NCI-H446 (cell line): ENCODE data around the gene PKP3.
"Not testable (repeated sequence)": the region's sequence is repeated elsewhere in the genome, so short reads cannot be mapped to it uniquely, and the experiment has no call there.

Experiments
- DNase-seq, 2 experiments: peaks; one replicate each; lab custom pipeline; 2025; lab: John Stamatoyannopoulos, UW

The PKP3 gene

DNA sequence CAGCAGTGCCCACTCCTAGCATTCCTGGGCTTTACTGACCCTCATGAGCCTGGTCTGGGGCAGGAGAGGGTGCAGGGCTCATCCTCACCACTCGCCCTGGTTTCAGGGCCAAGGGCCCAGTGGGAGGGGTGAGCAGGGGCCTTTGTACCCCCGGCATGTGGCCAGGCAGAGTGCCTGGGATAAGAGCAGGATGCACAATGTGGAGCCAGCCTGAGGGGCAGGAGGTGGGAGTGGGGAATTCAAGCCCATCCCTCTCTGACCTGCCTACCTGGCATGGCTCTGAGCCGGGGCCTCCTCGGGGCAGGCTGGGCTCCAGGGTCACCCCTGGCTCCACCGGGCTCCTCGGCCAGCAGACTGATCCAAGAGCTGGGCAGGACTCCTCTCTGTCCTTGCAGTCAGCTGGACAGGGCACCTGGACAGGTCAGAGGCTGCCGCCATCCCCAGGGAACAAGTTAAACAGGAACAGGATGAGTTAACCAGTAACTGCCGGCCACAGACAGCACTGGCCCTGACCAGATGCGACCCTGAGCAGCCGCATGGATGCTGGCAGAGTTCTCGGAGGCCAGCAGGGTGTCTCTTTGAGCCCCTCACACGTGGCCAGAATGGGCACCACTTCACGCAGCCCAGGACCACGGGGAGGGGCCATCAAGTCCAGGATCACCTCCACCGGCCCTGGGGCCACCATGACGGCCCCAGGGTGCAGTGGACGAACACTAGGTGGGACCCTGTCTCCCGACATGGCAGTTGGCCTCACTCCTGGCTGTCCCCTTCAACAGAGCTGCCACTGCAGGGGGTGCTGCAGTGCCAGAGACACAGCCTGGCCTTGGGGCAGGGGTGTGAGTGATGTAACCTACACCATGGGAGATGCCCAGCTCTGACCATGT, 15.8 kb downstream of the PKP3 start:
- no peak for DNase-seq

- DNase-seq = not testable (repeated sequence)
These were observed 16.7 kb downstream of the PKP3 start for GRCh38 chr11:410711-411110.

DNA sequence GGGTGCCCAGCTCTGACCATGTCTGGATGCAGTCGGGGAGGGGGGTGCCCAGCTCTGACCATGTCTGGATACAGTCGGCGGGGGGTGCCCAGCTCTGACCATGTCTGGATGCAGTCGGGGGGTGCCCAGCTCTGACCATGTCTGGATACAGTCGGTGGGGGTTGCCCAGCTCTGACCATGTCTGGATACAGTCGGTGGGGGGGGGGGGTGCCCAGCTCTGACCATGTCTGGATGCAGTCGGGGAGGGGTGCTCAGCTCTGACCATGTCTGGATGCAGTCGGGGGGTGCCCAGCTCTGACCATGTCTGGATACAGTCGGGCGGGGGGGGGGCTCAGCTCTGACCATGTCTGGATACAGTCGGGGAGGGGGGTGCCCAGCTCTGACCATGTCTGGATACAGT, 17.5 kb downstream of the PKP3 start:
- not testable (repeated sequence) for DNase-seq

- DNase-seq = no peak
These were observed 18.7 kb downstream of the PKP3 start for GRCh38 chr11:412641-413119.

DNA sequence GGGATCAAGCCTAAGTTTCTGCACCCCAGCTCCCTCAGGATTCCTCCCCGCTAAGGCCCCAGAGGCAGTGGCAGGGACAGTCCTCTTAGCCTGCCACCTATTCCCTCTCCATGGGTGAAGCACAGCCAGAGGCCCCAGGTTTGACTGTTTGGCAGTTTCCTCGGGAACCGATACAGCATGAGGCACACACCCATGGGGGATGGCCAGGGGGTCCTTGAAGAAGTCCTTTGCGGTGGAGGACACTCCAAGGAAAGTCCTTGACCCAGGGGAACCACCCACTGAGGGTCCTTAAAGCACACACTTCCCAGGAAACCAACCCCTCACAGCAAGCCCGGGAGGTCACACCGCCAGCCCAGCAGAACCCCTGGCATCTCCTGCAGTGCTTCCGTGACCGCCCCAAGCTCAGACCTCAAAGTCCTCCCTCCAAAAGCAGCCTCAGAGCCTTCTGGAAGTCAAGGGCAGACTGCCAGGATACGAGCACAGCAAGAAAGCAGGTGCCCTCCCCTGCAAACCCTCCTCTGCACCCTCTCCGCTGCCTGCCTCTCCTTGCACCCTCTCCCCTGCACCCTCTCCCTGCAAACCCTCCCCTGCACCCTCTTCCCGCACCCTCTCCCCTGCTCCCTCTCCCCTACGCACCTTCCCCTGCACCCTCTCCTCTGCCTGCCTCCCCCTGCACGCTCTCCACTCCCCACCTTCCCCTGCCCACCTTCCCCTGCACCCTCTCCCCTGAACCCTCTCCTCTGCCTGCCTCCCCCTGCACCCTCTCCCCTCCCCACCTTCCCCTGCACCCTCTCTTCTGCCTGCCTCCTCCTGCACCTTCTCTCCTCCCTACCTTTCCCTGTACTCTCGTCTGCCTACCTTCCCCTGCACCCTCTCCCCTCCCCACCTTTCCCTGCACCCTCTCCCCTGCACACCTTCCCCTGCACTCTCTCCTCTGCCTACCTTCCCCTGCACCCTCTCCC, 19.4 kb downstream of the PKP3 start:
- no peak for DNase-seq

DNA sequence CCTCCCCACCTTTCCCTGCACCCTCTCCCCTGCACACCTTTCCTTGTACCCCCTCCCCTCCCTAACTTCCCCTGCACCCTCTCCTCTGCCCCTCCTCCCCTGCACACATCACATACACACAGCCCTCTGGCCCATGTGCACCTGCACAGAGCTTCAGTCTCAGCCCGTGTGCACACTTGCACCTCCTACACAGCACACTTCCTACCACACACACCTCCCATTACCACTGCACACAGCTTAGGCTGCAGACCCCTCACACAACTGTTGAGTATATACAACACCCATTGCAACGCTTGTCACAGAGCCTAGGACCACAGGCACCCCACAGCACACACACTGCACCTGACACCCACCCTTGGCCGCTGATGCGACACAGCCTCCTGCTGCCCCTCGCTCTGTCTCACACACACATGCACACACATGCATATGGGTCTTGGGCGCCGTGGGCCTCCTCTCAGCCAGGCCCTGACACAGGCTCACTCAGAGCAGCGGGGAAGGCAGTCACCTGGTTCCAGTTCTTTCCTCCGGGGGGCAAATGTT, 20.4 kb downstream of the PKP3 start:
- DNase-seq = no peak

- no peak for DNase-seq
These were observed 21.6 kb downstream of the PKP3 start for GRCh38 chr11:415640-416041.

DNA sequence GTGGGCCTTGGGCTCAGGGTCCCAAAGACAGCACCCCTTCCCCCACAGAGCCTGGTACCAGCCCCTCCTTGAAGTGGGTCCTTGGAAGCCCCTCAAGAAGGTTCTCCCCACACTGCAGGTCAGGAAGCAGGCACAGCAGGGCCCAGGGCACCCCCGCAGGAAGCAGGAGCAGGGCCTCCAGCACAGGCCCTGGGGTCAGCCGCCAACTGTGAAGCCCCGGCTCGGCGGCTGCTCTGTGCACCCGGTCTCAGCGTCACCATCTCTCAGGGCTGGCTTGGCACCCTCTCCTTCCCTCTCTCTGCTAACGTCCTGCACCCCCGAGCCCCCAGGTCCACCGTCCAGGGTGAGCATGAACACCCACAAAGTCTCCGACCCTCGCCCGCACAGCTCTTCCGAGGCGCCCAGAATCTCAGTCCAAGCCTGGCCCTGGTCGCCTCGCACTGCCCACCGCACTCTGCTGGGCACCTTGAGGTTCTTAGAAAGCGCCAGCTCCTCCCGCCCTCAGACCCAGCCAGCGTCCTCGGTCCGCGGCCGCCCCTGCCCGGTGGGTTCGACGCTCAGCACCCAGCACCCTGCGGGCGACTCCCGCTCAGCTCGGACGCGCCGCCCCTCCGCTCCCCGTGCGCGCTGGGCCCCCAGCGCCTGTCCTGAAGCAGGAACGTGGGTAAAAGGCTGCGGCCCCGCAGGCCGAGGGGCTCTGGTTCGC, 22.2 kb downstream of the PKP3 start:
- no peak for DNase-seq

GRCh38 chr11:416757-417621, 23.0 kb downstream of the PKP3 start:
- no peak for DNase-seq

- no peak for DNase-seq
These were observed 23.8 kb downstream of the PKP3 start for GRCh38 chr11:417652-418342.

GRCh38 chr11:418343-419247, 24.6 kb downstream of the PKP3 start:
- no peak for DNase-seq

GRCh38 chr11:419248-420005, 25.4 kb downstream of the PKP3 start:
- DNase-seq = no peak

- DNase-seq = no peak
These were observed 26.3 kb downstream of the PKP3 start for GRCh38 chr11:420054-420910.

- DNase-seq = no peak
These were observed 26.9 kb downstream of the PKP3 start for GRCh38 chr11:420911-421321.

DNA sequence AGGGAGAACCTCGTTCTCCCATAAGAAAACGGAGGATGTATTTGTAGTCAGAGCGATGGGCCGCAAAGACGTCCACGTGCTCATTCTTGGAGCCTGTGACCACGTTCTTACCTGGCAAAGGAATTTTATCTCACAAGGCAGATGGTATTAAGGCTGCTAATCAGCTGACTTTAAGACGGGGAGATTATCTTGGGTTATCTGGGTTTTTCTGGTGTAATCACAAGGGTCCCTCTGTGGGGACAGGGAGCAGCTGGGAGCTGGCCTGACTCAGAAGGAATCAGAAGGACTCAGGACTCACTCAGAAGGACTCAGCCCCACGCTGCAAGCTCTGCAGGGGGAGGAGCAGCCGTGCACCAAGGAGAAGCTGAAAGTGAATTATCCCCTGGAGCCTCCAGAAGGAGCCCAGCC, 28.2 kb downstream of the PKP3 start:
- DNase-seq = no peak

DNA sequence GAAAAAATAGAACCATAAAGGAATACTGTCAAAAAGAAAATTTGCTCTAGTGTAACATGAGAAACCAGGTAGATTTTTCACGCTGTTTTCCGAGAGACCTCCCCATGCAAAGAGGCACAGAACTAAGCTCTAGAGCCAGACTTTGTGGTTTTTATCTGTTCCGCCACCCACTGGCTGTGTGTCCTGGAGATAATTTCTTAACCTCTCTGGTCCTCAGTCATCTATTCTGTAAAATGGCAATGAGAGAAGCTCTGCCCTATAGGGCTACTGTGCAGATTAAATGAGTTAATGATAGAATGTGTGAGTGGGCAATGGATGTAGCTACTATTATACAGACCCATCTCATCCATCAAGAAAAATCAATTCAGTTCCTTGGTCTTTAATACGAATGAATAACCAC, 30.2 kb downstream of the PKP3 start:
- no peak for DNase-seq

DNA sequence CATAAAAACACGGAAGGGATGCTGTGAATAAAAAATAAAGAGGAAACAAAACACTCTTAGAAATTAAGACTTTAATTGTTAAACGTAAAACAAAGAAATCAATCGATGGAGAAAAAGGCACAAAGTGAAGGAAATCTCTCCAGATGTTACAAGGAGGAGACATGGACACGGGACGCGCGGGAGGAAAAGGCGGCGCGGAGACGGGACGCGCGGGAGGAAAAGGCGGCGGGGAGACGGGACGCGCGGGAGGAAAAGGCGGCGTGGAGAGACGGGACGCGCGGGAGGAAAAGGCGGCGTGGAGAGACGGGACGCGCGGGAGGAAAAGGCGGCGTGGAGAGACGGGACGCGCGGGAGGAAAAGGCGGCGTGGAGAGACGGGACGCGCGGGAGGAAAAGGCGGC, 30.8 kb downstream of the PKP3 start:
- DNase-seq = not testable (repeated sequence)
